Astrocyte (in vitro differentiated cells and primary cell): ENCODE measurements around the gene IPO11. TPM values are rescaled to one million over a fixed set of nuclear protein-coding genes. Genes with fewer than 3 reads are reported as not detected.

Experiments used
- DNase-seq: peaks from one replicate; pipeline ENCODE4 v3.0.0-alpha.2; 2010; ENCODE audit warnings: low read depth
- FAIRE-seq: peaks from 2 replicates; lab custom pipeline; 2011; peaks lifted over from hg19 to GRCh38; lab: Jason Lieb, UNC
- H2AFZ ChIP-seq: 2 replicates; pipeline ENCODE4 v1.6.0; 2012; ENCODE audit warnings: low read depth, low read length, inconsistent platforms
- H3K27ac ChIP-seq: 2 replicates; pipeline ENCODE4 v1.5.1; 2011; ENCODE audit warnings: low read depth, low read length, inconsistent platforms
- H3K27me3 ChIP-seq: 2 replicates; pipeline ENCODE4 v1.6.0; 2011; ENCODE audit warnings: low read length, inconsistent platforms; ENCODE audit not compliant: insufficient read depth
- H3K36me3 ChIP-seq: 2 replicates; pipeline ENCODE4 v1.5.1; 2011; ENCODE audit warnings: low read length, inconsistent platforms; ENCODE audit not compliant: insufficient read depth
- H3K4me1 ChIP-seq: 2 replicates; pipeline ENCODE4 v1.5.1; 2011; ENCODE audit warnings: low read length, inconsistent platforms; ENCODE audit not compliant: insufficient read depth
- H3K4me2 ChIP-seq: 2 replicates; pipeline ENCODE4 v1.6.0; 2012; ENCODE audit warnings: low read length, inconsistent platforms
- H3K4me3 ChIP-seq: 2 replicates; pipeline ENCODE4 v1.5.1; 2011; ENCODE audit warnings: low read depth, mild to moderate bottlenecking, low read length, inconsistent platforms; ENCODE audit not compliant: insufficient read depth
- H3K79me2 ChIP-seq: 2 replicates; pipeline ENCODE4 v1.6.0; 2012; ENCODE audit warnings: mild to moderate bottlenecking, low read length, inconsistent platforms; ENCODE audit not compliant: insufficient read depth
- H3K9ac ChIP-seq: 2 replicates; pipeline ENCODE4 v1.6.0; 2012; ENCODE audit warnings: mild to moderate bottlenecking, low read length, inconsistent platforms
- H3K9me3 ChIP-seq: 2 replicates; pipeline ENCODE4 v1.5.1; 2012; ENCODE audit warnings: low read depth, mild to moderate bottlenecking, low read length, inconsistent platforms; ENCODE audit not compliant: insufficient read depth
- H4K20me1 ChIP-seq: 2 replicates; pipeline ENCODE4 v1.6.0; 2012; ENCODE audit warnings: low read length, inconsistent platforms; ENCODE audit not compliant: insufficient read depth
- H3K27ac Mint-ChIP-seq: one replicate; pipeline ENCODE4 v1.8.0; 2021; ENCODE audit warnings: mild to moderate bottlenecking, mixed read lengths; ENCODE audit not compliant: unreplicated experiment
- H3K27me3 Mint-ChIP-seq: one replicate; pipeline ENCODE4 v1.8.0; 2021; ENCODE audit warnings: low read depth, mixed read lengths; ENCODE audit not compliant: unreplicated experiment
- H3K36me3 Mint-ChIP-seq: one replicate; pipeline ENCODE4 v1.8.0; 2021; ENCODE audit warnings: low read depth, mixed read lengths; ENCODE audit not compliant: unreplicated experiment
- H3K4me1 Mint-ChIP-seq: one replicate; pipeline ENCODE4 v1.8.0; 2021; ENCODE audit warnings: low read depth, mixed read lengths; ENCODE audit not compliant: unreplicated experiment
- H3K4me3 Mint-ChIP-seq: one replicate; pipeline ENCODE4 v1.8.0; 2021; ENCODE audit warnings: mild to moderate bottlenecking, moderate library complexity, mixed read lengths; ENCODE audit not compliant: unreplicated experiment
- H3K9me3 Mint-ChIP-seq: one replicate; pipeline ENCODE4 v1.8.0; 2021; ENCODE audit warnings: mild to moderate bottlenecking, mixed read lengths; ENCODE audit not compliant: unreplicated experiment
- EZH2 ChIP-seq: IDR thresholded peaks from 2 replicates; pipeline ENCODE4 v1.6.1; 2012; ENCODE audit warnings: mild to moderate bottlenecking, low read length, inconsistent platforms; ENCODE audit not compliant: insufficient read depth
- total RNA-seq: library from RNA; stranded (reverse); gene quantifications from 2 replicates; pipeline ENCODE4 v1.2.1, GENCODE V29; 2021
- TF ChIP-seq, protein P1 (sequence below): IDR thresholded peaks from 2 replicates; pipeline ENCODE4 v1.5.1; 2011; ENCODE audit warnings: low read depth, mild to moderate bottlenecking, inconsistent platforms, low read length, moderate library complexity; ENCODE audit not compliant: insufficient read depth

IPO11 gene
- total RNA-seq, 1 donor from 2014 or later = 31.7 TPM

DNA sequence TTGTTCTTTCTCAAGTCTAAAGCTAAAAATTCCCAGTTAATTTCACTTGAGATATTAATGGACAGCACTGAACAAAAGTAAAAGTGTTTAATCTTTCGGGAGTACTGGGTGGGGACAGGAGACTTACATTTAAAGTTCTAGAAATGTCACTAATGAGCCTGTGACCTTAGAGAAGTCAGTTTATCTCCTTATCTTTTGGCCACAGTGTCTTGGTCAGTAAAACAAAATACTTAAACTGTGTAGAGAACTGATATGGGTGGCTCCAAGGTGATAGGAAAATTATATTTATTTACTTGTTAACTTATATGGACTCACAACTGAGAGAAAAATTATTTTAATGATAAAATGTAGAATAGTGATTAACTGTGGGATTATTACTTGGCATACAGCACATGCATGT, 8.9 kb downstream of the IPO11 start:
- no peak overlapping the region for H3K4me3 ChIP-seq
- no peak overlapping the region for H3K4me2 ChIP-seq
- no peaks in the 10 kb centered on the region for H3K9me3 Mint-ChIP-seq
- H3K9ac ChIP-seq = no peak overlapping the region
- H3K27ac Mint-ChIP-seq = no peak overlapping the region
- H3K36me3 Mint-ChIP-seq = no peaks in the 10 kb centered on the region
- peaks cover 85% of the 10 kb centered on the region for H3K79me2 ChIP-seq
- H3K27me3 ChIP-seq = no peaks in the 10 kb centered on the region
- no peak overlapping the region for H3K27ac ChIP-seq
- no peaks in the 10 kb centered on the region for H3K9me3 ChIP-seq
- H3K4me1 ChIP-seq = no peaks in the 10 kb centered on the region
- no peaks in the 10 kb centered on the region for H3K27me3 Mint-ChIP-seq
- H3K36me3 ChIP-seq = no peaks in the 10 kb centered on the region
- H2AFZ ChIP-seq = no peak overlapping the region
- H3K4me3 Mint-ChIP-seq = no peak overlapping the region
- no peak for TF ChIP-seq EZH2
- TF ChIP-seq, protein P1, sequence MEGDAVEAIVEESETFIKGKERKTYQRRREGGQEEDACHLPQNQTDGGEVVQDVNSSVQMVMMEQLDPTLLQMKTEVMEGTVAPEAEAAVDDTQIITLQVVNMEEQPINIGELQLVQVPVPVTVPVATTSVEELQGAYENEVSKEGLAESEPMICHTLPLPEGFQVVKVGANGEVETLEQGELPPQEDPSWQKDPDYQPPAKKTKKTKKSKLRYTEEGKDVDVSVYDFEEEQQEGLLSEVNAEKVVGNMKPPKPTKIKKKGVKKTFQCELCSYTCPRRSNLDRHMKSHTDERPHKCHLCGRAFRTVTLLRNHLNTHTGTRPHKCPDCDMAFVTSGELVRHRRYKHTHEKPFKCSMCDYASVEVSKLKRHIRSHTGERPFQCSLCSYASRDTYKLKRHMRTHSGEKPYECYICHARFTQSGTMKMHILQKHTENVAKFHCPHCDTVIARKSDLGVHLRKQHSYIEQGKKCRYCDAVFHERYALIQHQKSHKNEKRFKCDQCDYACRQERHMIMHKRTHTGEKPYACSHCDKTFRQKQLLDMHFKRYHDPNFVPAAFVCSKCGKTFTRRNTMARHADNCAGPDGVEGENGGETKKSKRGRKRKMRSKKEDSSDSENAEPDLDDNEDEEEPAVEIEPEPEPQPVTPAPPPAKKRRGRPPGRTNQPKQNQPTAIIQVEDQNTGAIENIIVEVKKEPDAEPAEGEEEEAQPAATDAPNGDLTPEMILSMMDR = no peak
- H3K4me1 Mint-ChIP-seq = no peaks in the 10 kb centered on the region
- FAIRE-seq (no peak), DNase-seq (no peak)
- peaks cover 37% of the 10 kb centered on the region for H4K20me1 ChIP-seq

DNA sequence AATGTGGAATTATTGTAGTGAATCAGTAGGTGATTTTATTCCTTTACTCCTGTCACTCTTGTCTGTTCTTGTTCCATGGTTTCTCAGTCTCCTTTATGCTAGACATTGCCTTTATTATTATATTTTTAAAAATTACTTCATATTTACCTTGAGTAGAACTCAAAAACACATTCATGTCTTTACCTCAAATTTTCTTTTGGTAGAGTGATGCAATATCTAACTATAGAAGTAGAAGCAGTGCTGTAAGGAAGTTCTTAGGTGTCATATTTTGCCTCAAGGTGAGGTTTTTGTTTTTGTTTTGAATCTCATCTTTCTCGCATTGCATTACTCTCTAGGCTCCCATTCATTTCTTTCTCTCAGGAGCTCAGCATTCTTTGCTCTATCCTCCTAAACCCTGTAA, 12.2 kb downstream of the IPO11 start:
- no peak overlapping the region for H3K27ac ChIP-seq
- no peak overlapping the region for H3K4me2 ChIP-seq
- H2AFZ ChIP-seq = no peak overlapping the region
- FAIRE-seq (no peak), DNase-seq (no peak)
- H3K27me3 Mint-ChIP-seq = no peaks in the 10 kb centered on the region
- H3K4me1 ChIP-seq = no peaks in the 10 kb centered on the region
- H3K27ac Mint-ChIP-seq = no peak overlapping the region
- peaks cover 36% of the 10 kb centered on the region for H4K20me1 ChIP-seq
- H3K9me3 Mint-ChIP-seq = no peaks in the 10 kb centered on the region
- TF ChIP-seq, protein P1 = no peak
- TF ChIP-seq EZH2 = no peak
- H3K9ac ChIP-seq = no peak overlapping the region
- no peaks in the 10 kb centered on the region for H3K9me3 ChIP-seq
- H3K27me3 ChIP-seq = no peaks in the 10 kb centered on the region
- H3K4me3 ChIP-seq = no peak overlapping the region
- H3K4me1 Mint-ChIP-seq = no peaks in the 10 kb centered on the region
- no peaks in the 10 kb centered on the region for H3K36me3 ChIP-seq
- H3K4me3 Mint-ChIP-seq = no peak overlapping the region
- peaks cover 78% of the 10 kb centered on the region for H3K79me2 ChIP-seq
- H3K36me3 Mint-ChIP-seq = no peaks in the 10 kb centered on the region

DNA sequence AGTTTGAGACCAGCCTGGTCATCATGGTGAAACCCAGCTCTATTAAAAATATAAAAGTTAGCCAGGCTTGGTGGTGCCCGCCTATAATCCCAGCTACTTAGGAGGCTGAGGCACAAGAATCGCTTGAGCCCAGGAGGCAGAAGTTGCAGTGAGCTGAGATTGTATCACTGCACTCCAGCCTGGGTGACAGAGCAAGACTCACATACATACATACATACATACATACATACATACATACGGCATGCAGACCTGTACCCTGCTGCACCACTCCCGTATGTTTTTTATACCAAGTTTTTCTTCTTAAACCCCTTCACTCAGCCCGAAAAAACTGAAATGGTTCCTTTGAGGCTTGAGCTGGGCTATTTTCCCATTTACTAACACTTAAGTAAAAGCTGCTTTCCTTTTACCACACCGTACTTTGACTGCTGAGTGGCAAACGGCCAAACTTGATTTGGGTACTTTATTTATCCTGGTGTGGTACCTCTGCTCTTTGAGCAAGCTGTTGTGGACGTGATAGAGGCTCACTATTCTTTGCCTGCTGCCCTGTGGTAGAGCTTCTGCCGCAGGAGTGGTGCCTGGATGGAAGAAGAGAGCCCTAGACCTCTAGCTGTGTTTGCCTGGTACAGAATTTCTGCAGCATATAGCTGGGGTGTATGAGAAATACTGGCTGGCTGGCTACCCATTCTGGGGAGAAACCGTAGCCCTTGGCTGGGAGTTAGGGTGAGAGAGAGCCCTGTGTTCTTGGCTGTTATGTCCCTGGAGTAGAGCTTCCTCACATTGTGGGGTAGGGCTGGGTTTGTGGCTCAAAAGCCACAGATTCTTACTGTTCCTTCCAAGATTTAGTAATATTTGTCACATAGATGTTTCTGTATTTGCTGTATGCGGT, 19.4 kb downstream of the IPO11 start:
- Mint-ChIP-seq H3K27me3 (no peaks in the 10 kb centered on the region), H3K4me1 (peaks cover 8% of the 10 kb centered on the region), H3K27ac (no peak overlapping the region), H3K4me3 (no peak overlapping the region), H3K9me3 (no peaks in the 10 kb centered on the region), H3K36me3 (no peaks in the 10 kb centered on the region)
- peaks cover 84% of the 10 kb centered on the region for H3K79me2 ChIP-seq
- no peaks in the 10 kb centered on the region for H3K9me3 ChIP-seq
- no peak overlapping the region for H3K4me2 ChIP-seq
- no peak overlapping the region for H3K9ac ChIP-seq
- H3K36me3 ChIP-seq = no peaks in the 10 kb centered on the region
- DNase-seq (no peak), FAIRE-seq (no peak)
- no peak overlapping the region for H3K27ac ChIP-seq
- TF ChIP-seq, protein P1 = no peak
- TF ChIP-seq EZH2 = no peak
- no peak overlapping the region for H2AFZ ChIP-seq
- no peaks in the 10 kb centered on the region for H3K27me3 ChIP-seq
- no peak overlapping the region for H3K4me3 ChIP-seq
- peaks cover 39% of the 10 kb centered on the region for H4K20me1 ChIP-seq
- H3K4me1 ChIP-seq = no peaks in the 10 kb centered on the region
